GM19240 (cell line): ENCODE results near the gene PTPN23.
"Not testable (repeated sequence)": the region's sequence is repeated elsewhere in the genome, so short reads cannot be mapped to it uniquely, and the experiment has no call there.

Experiments used
- DNase-seq: peaks from one replicate; pipeline ENCODE4 v3.0.0; 2011; ENCODE audit warnings: low spot score; ENCODE audit not compliant: insufficient read length

The PTPN23 gene

DNA sequence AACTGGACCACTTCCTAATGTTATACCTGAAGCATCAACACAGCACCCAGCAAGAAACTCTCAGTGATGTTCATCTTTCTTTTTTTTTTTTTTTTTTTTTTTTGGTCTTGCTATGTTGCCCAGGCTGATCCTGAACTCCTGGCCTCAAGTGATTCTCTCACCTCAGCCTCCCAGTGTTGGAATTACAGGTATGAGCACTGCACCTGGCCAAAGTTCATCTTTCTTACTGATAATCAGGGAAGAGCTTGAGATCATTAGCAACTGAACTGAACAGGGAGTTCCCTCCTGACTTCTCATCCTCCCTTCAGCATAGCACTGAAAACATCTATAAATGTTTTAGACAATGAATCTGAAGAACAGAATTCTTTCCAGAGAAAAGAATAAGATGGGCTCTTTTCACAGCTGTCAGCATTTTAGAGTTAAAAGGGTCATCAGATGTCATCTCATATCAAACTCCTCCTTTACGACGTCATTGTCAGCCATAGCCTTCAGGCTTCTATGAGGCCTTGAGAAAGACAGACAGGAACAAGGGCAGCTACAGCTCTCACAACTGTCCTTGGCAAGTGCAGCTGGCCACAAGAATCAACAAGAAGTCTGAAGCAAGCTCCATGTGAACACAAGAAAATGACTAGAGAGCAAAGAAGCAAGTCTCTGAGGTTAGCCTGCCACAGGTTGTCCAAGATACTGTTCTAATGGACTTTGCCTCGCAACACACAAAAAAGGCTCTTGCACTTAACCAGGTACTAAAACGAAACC is 61.2 kb downstream of the PTPN23 start:
- no peak for DNase-seq

DNA sequence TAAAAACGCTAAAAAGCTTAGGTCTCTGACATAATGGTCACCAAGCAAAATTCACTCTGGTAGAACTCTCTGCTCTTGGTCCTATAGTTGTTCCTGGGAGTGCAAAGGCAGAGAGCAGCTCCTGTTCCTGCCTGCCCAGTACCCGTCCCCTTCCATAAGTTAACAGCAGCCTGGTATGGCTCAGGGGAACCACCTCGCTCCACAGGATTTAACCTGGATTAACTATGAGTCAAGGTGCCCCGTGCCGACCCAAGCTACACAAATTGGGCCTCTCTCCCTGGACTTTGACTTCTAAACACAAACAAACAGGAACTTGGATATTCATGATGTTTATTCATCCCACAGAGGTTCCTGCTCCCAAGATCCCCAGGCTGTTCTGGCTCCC is 62.8 kb downstream of the PTPN23 start:
- no peak for DNase-seq

DNA sequence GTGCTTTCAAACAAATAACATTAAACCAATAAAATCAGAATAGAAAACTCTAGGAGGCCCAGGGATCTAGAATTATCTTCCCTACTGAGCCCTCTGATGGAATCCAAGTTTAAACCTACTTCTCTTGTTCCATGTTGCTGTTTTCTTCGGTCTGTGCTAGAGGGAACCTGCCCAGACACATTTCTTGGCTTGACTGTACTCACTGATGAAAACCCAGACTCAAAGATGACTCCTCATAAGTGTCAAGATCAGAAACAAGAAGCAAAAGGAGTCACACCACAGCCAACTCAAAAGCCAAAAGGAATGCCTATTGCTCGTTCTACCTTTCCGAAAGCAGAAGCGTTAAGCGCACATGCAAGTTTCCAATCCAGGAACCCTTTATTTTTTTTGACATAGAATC is 63.3 kb downstream of the PTPN23 start:
- DNase-seq = no peak

DNA sequence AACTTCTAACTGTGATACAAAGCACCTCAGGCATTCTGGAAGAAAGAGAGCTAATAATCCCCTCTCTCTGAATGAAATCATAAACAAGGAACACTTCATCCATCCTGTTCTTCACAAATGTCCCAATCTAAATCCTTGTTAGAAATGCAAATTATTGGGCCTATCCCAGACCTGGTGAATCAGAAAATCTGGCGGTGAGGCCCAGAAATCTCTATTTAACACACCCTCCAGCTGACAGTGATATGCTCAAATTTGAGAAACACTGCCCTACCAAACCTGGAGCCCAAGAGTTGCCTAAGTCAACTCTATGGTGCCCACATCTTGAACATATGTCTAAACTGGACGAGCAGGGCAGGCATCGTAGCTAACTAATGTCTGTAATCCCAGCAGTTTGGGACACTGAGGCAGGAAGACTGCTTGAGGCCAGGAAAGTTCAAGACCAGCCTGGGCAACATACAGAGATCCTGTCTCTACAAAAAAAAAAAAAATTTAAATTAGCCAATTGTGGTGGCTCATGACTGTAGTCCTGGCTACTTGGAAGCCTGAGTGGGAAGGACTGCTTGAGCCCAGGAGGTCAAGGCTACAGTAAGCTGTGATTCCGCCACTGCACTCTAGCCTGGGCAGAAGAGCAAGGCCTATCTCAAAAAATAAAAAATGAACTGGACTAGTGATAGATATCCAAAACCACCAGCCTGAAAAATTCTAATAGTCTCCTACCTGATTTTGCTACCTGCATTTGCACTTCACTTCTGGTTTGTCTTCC is 71.8 kb downstream of the PTPN23 start:
- DNase-seq = no peak

DNA sequence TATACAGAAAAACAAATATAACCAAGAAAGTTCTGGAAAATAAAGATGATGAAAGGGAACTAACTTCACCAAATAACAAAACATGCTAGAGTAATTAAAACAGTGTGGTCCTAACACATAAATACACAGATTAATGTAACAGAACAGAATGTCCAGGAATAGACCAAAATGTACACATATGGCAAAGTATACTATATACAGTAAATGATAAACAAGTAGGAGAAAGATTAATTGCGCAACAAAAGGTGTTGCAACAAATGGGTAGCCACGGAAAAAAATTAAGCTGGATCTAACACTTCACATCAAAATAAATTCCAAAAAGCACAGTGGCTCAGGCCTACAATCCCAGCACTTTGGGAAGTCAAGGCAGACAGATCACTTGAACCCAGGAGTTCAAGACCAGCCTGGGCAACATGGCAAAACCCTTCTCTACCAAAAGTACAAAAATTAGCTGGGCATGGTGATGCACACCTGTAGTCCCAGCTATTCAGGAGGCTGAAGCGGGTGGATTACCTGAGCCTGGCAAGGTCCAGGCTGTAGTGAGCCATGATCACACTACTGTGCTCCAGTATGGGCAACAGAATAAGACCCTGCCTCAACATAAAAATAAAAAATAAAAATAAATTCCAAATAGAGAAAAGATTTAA is 75.1 kb downstream of the PTPN23 start:
- DNase-seq = no peak

DNA sequence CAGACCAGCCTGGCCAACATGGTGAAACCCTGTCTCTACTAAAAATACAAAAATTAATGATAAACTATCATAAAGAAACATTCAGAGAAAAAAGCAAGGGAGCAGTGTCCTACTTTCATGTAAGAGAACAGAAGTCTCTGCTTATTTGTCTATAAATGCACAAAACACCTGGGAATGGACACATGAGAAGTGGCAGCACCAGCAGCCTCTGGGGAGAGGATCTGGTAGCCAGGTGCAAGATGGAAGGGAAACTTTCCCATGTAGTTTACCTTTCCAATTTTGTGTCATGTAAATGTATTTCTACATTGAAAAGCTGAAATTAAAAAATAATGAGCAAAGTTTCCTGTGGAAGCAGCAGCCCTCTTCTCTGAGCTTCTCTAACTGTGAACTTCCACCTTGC is 76.2 kb downstream of the PTPN23 start:
- DNase-seq = no peak

DNA sequence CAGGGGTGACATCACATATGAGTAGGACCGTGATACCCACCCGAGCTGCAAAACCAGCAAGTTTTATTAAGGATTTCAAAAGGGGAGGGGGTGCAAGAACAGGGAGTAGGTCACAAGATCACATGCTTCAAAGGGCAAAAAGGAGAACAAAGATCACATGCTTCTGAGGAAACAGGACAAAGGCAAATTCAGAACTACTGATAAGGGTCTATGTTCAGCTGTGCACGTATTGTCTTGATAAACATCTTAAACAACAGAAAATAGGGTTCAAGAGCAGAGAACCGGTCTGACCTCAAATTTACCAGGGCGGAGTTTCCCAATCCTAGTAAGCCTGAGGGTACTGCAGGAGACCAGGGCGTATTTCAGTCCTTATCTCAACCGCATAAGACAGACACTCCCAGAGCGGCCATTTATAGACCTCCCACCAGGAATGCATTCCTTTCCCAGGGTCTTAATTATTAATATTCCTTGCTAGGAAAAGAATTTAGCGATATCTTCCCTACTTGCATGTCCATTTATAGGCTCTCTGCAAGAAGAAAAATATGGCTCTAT is 78.8 kb downstream of the PTPN23 start:
- not testable (repeated sequence) for DNase-seq
